A673 (cell line): ENCODE measurements around the gene OCEL1. TPM values are rescaled to one million over a fixed set of nuclear protein-coding genes. Genes with fewer than 3 reads are reported as not detected.
A peak's percentile ranks its signal among the peaks of the same experiment; 100 is the strongest.

ENCODE experiments used
- BruUV-seq: library from RNA; stranded (reverse); fragments of 400-500 nt; replicated peaks from 2 replicates; lab custom pipeline; 2021; lab: Mats Ljungman, UMichigan
- CTCF ChIA-PET: fragments of 300-600 bp; sonication (Branson Sonifier 250); formaldehyde crosslinking; loops from one replicate; lab custom pipeline; 2022; ENCODE audit warnings: antibody characterized with exemption; lab: Charles Lee
- POLR2A ChIA-PET: fragments of 300-600 bp; sonication (Branson Sonifier 250); formaldehyde crosslinking; loops from one replicate; lab custom pipeline; 2022; ENCODE audit warnings: antibody characterized with exemption; ENCODE audit not compliant: low non-redundant PET; lab: Charles Lee
- DNase-seq: peaks from one replicate; pipeline ENCODE4 v3.0.0-alpha.2; 2015; ENCODE audit warnings: low spot score
- H3K27ac ChIP-seq: fragments of 200-600 bp; sonication (generic); 2 replicates; pipeline ENCODE4 v1.5.1; 2016; ENCODE audit warnings: mixed run types, low read depth, mild to moderate bottlenecking, mixed read lengths, antibody characterized with exemption, low read length; ENCODE audit not compliant: poor library complexity, severe bottlenecking
- H3K27me3 ChIP-seq: fragments of 200-600 bp; sonication (generic); replicated peaks from 2 replicates; pipeline ENCODE4 v1.6.1; 2017; ENCODE audit warnings: mixed run types, low read depth, mild to moderate bottlenecking, mixed read lengths, antibody characterized with exemption, low read length; ENCODE audit not compliant: insufficient read depth, poor library complexity
- H3K36me3 ChIP-seq: fragments of 200-600 bp; sonication (generic); 2 replicates; pipeline ENCODE4 v1.6.1; 2016; ENCODE audit warnings: mixed run types, mild to moderate bottlenecking, mixed read lengths, antibody characterized with exemption, low read length; ENCODE audit not compliant: insufficient read depth, poor library complexity, severe bottlenecking
- H3K4me1 ChIP-seq: fragments of 200-600 bp; sonication (generic); 2 replicates; pipeline ENCODE4 v1.6.1; 2017; ENCODE audit warnings: mixed run types, mild to moderate bottlenecking, mixed read lengths, antibody characterized with exemption, low read length; ENCODE audit not compliant: insufficient read depth, poor library complexity, severe bottlenecking
- H3K4me3 ChIP-seq: fragments of 200-600 bp; sonication (generic); 2 replicates; pipeline ENCODE4 v1.5.1; 2016; ENCODE audit warnings: low read depth, mixed run types, mild to moderate bottlenecking, mixed read lengths, low read length; ENCODE audit not compliant: poor library complexity, severe bottlenecking
- H3K9me3 ChIP-seq: fragments of 200-600 bp; sonication (generic); 2 replicates; pipeline ENCODE4 v1.6.1; 2016; ENCODE audit warnings: mixed run types, low read depth, mild to moderate bottlenecking, mixed read lengths, antibody characterized with exemption, low read length; ENCODE audit not compliant: poor library complexity, severe bottlenecking
- CTCF ChIP-seq: fragments of 300-800, 200-600 bp; sonication (generic); conservative IDR thresholded peaks from 2 replicates; pipeline ENCODE4 v1.5.1; 2017; ENCODE audit warnings: low read depth, mild to moderate bottlenecking, antibody characterized with exemption, low read length, moderate library complexity, mixed read lengths
- EZH2 ChIP-seq: fragments of 200-600 bp; sonication (generic); IDR thresholded peaks from 2 replicates; pipeline ENCODE4 v1.6.1; 2017; ENCODE audit warnings: borderline replicate concordance, low read depth, mild to moderate bottlenecking, mixed read lengths, antibody characterized with exemption, low read length; ENCODE audit not compliant: poor library complexity, severe bottlenecking
- intact Hi-C: fragments of 100-400 bp; cut with micrococcal nuclease; formaldehyde crosslinking; loops from one replicate; pipeline ENCODE4 v1.10.0; 2022; ENCODE audit not compliant: unreplicated experiment
- total RNA-seq: library from RNA; stranded (reverse); gene quantifications from 2 replicates; pipeline ENCODE4 v1.2.3, GENCODE V29; 2021

OCEL1 gene
- total RNA-seq, 1 experiment from 2014 or later, result 8.2 TPM

- Histone ChIP-seq H3K27me3 (no peaks in the 10 kb centered on the region), H3K9me3 (no peaks in the 10 kb centered on the region), H3K4me3 (no peak overlapping the region), H3K36me3 (peaks cover 4% of the 10 kb centered on the region), H3K27ac (no peak overlapping the region), H3K4me1 (no peaks in the 10 kb centered on the region)
- CTCF ChIA-PET, result no interaction called here
- POLR2A ChIA-PET, result no interaction called here
- TF ChIP-seq EZH2 (no peak), CTCF (no peak)
- intact Hi-C loops, result no loop called here
- DNase-seq, result no peak
- BruUV-seq, result no TSS peak
Measured at GRCh38 chr19:17183271-17183761, 42.7 kb upstream of the OCEL1 start.

GRCh38 chr19:17183858-17184321 is 42.1 kb upstream of the OCEL1 start:
- Histone ChIP-seq H3K4me1 (no peaks in the 10 kb centered on the region), H3K36me3 (peaks cover 4% of the 10 kb centered on the region), H3K4me3 (no peak overlapping the region), H3K27ac (no peak overlapping the region), H3K27me3 (no peaks in the 10 kb centered on the region), H3K9me3 (no peaks in the 10 kb centered on the region)
- TSS peak; percentile 24 for BruUV-seq
- TF ChIP-seq CTCF (no peak), EZH2 (no peak)
- intact Hi-C loops, result no loop called here
- ChIA-PET CTCF (no interaction called here), POLR2A (no interaction called here)
- no peak for DNase-seq

GRCh38 chr19:17184371-17184841 is 41.6 kb upstream of the OCEL1 start:
- ChIA-PET POLR2A (no interaction called here), CTCF (no interaction called here)
- no peak overlapping the region for H3K27ac ChIP-seq
- intact Hi-C loops, result no loop called here
- no peaks in the 10 kb centered on the region for H3K27me3 ChIP-seq
- DNase-seq, result no peak
- no peaks in the 10 kb centered on the region for H3K4me1 ChIP-seq
- no TSS peak for BruUV-seq
- TF ChIP-seq CTCF, result no peak
- no peak overlapping the region for H3K4me3 ChIP-seq
- H3K9me3 ChIP-seq, result no peaks in the 10 kb centered on the region
- peaks cover 4% of the 10 kb centered on the region for H3K36me3 ChIP-seq
